ENCODE data around the gene SIVA1. TPM values are rescaled to one million over a fixed set of nuclear protein-coding genes. Genes with fewer than 3 reads are reported as not detected.

SIVA1 gene
- total and polyA plus RNA-seq, 2 donors (not counting 1 experiment from before 2014, with no cell fraction given) = 50.7 to 123 TPM

GRCh38 chr14:104746934-104747481 is 5.9 kb upstream of the SIVA1 start:
- peaks cover 4% of the 10 kb centered on the region for H3K79me2 ChIP-seq (ENCODE audit: control insufficient read depth, insufficient read depth, low read length)
- WGBS (ENCODE audit: insufficient coverage) = 85% methylated on average over 2 of the region's 7 CpGs
- intact Hi-C loops (cut with micrococcal nuclease) = no loop called here
- H3K27ac ChIP-seq (ENCODE audit: low read length in 2 of 2) = no peak overlapping the region
- H4K20me1 ChIP-seq (ENCODE audit: control insufficient read depth, insufficient read depth, low read length, poor library complexity, severe bottlenecking) = no peaks in the 10 kb centered on the region
- ChIA-PET POLR2A (no interaction called here), CTCF (no interaction called here)
- peaks cover 4 to 6% of the 10 kb centered on the region in 2 donors for H3K4me1 ChIP-seq (ENCODE audit: control insufficient read depth in 2 of 2, insufficient read depth in 2 of 2, low read length in 2 of 2)
- DNase-seq (no peak), ATAC-seq (ENCODE audit: low read depth) (no peak)
- Mint-ChIP-seq H3K9me3 (ENCODE audit: insufficient read depth) (no peaks in the 10 kb centered on the region), H3K4me3 (no peak overlapping the region), H3K27me3 (no peaks in the 10 kb centered on the region), H3K4me1 (peaks cover 3% of the 10 kb centered on the region), H3K27ac (no peak overlapping the region)
- H3K36me3 ChIP-seq (replicated peaks in 1 of 2; ENCODE audit: control extremely low read depth in 1 of 2, control insufficient read depth in 1 of 2, extremely low read depth in 1 of 2, insufficient read depth in 2 of 2, low read length in 1 of 2) = no peaks in the 10 kb centered on the region
- TF ChIP-seq CTCF (IDR thresholded peaks at IDR 0.05) (no peak), EZH2 (IDR thresholded peaks at IDR 0.05; ENCODE audit: borderline replicate concordance, insufficient read depth, low read depth, low read length, poor library complexity, severe bottlenecking) (no peak)
- peaks cover 0 to 7% (median 0%) of the 10 kb centered on the region in 3 donors for H3K9me3 ChIP-seq (ENCODE audit: control extremely low read depth in 1 of 3, control insufficient read depth in 2 of 3, insufficient read depth in 1 of 3, low read length in 2 of 3)
- no peak overlapping the region for H2AFZ ChIP-seq (ENCODE audit: insufficient read depth, low read depth, low read length, poor library complexity, severe bottlenecking)
- no peak overlapping the region for H3K4me2 ChIP-seq (replicated peaks; ENCODE audit: low read depth, low read length, poor library complexity, severe bottlenecking)
- H3K9ac ChIP-seq (ENCODE audit: low read length) = no peak overlapping the region
- no peak overlapping the region for H3K4me3 ChIP-seq (ENCODE audit: control extremely low read depth in 1 of 5, extremely low read depth in 1 of 5, insufficient read depth in 1 of 5, low read depth in 2 of 5, low read length in 4 of 5)
- no peaks in the 10 kb centered on the region for H3K27me3 ChIP-seq (replicated peaks in 1 of 4; ENCODE audit: control extremely low read depth in 1 of 4, control insufficient read depth in 3 of 4, insufficient read depth in 4 of 4, low read length in 3 of 4)

- ATAC-seq (ENCODE audit: low read depth) = no peak
These were observed 5.1 kb upstream of the SIVA1 start for GRCh38 chr14:104747876-104748275.

More at GRCh38 chr14:104747876-104748275, 5.1 kb upstream of the SIVA1 start:
- H3K27ac ChIP-seq (ENCODE audit: low read length in 2 of 2) = no peak overlapping the region
- TF ChIP-seq EZH2 (IDR thresholded peaks at IDR 0.05; ENCODE audit: borderline replicate concordance, insufficient read depth, low read depth, low read length, poor library complexity, severe bottlenecking) (no peak), CTCF (IDR thresholded peaks at IDR 0.05) (no peak)
- peaks cover 7% of the 10 kb centered on the region for H3K79me2 ChIP-seq (ENCODE audit: control insufficient read depth, insufficient read depth, low read length)
- H3K27ac Mint-ChIP-seq = no peak overlapping the region
- H3K9ac ChIP-seq (ENCODE audit: low read length) = no peak overlapping the region
- H3K4me1 ChIP-seq (ENCODE audit: control insufficient read depth in 2 of 2, insufficient read depth in 2 of 2, low read length in 2 of 2) = peaks cover 6 to 10% of the 10 kb centered on the region in 2 donors
- no peaks in the 10 kb centered on the region for H3K36me3 ChIP-seq (replicated peaks in 1 of 2; ENCODE audit: control extremely low read depth in 1 of 2, control insufficient read depth in 1 of 2, extremely low read depth in 1 of 2, insufficient read depth in 2 of 2, low read length in 1 of 2)
- DNase-seq = no peak
- ChIA-PET POLR2A (no interaction called here), CTCF (no interaction called here)
- intact Hi-C loops (cut with micrococcal nuclease) = no loop called here
- H3K27me3 Mint-ChIP-seq = no peaks in the 10 kb centered on the region
- H4K20me1 ChIP-seq (ENCODE audit: control insufficient read depth, insufficient read depth, low read length, poor library complexity, severe bottlenecking) = no peaks in the 10 kb centered on the region
- no peak overlapping the region for H3K4me3 Mint-ChIP-seq
- H3K4me3 ChIP-seq (ENCODE audit: control extremely low read depth in 1 of 5, extremely low read depth in 1 of 5, insufficient read depth in 1 of 5, low read depth in 2 of 5, low read length in 4 of 5) = no peak overlapping the region
- H3K9me3 ChIP-seq (ENCODE audit: control extremely low read depth in 1 of 3, control insufficient read depth in 2 of 3, insufficient read depth in 1 of 3, low read length in 2 of 3) = peaks cover 0 to 10% (median 0%) of the 10 kb centered on the region in 3 donors
- no peaks in the 10 kb centered on the region for H3K27me3 ChIP-seq (replicated peaks in 1 of 4; ENCODE audit: control extremely low read depth in 1 of 4, control insufficient read depth in 3 of 4, insufficient read depth in 4 of 4, low read length in 3 of 4)
- no peak overlapping the region for H3K4me2 ChIP-seq (replicated peaks; ENCODE audit: low read depth, low read length, poor library complexity, severe bottlenecking)
- H2AFZ ChIP-seq (ENCODE audit: insufficient read depth, low read depth, low read length, poor library complexity, severe bottlenecking) = no peak overlapping the region
- H3K9me3 Mint-ChIP-seq (ENCODE audit: insufficient read depth) = no peaks in the 10 kb centered on the region
- peaks cover 9% of the 10 kb centered on the region for H3K4me1 Mint-ChIP-seq
- 82% methylated on average over 9 of the region's 9 CpGs for WGBS (ENCODE audit: insufficient coverage)
